Kidney (tissue), 14 donors: ENCODE results near the gene NAB2. TPM values are rescaled to one million over a fixed set of nuclear protein-coding genes. Genes with fewer than 3 reads are reported as not detected.
"Not testable (repeated sequence)": the region's sequence is repeated elsewhere in the genome, so short reads cannot be mapped to it uniquely, and the experiment has no call there.

Source experiments
- DNase-seq, 5 donors: peaks; one replicate each; pipeline ENCODE4 v3.0.0-alpha.2; 2013 to 2020
- FAIRE-seq: peaks from 2 replicates; lab custom pipeline; 2012; peaks lifted over from hg19 to GRCh38; lab: Jason Lieb, UNC
- H3K27ac ChIP-seq, 2 donors: one replicate each; pipeline ENCODE4 v1.7.0; 2013; ENCODE audit warnings: low read depth in 2 of 2, low read length in 2 of 2, inconsistent platforms in 1 of 2
- H3K27me3 ChIP-seq: one replicate; pipeline ENCODE4 v1.7.1; 2013; ENCODE audit warnings: low read length, inconsistent platforms; ENCODE audit not compliant: control insufficient read depth, insufficient read depth
- H3K36me3 ChIP-seq, 3 donors: one replicate each; pipeline versions ENCODE4 v1.7.0 to v1.7.1; 2013; ENCODE audit warnings: low read length in 3 of 3, control low read depth in 1 of 3, inconsistent platforms in 1 of 3; ENCODE audit not compliant: insufficient read depth in 3 of 3, control insufficient read depth in 2 of 3
- H3K4me1 ChIP-seq, 3 donors: one replicate each; pipeline versions ENCODE4 v1.7.0 to v1.7.1; 2013; ENCODE audit warnings: low read length in 3 of 3, inconsistent platforms in 1 of 3, low read depth in 1 of 3; ENCODE audit not compliant: control insufficient read depth in 2 of 3, insufficient read depth in 2 of 3
- H3K4me3 ChIP-seq, 3 donors: one replicate each; pipeline versions ENCODE4 v1.7.0 to v1.8.1; 2013; ENCODE audit warnings: low read length in 3 of 3, control low read depth in 1 of 3, inconsistent platforms in 1 of 3
- H3K9ac ChIP-seq, 3 donors: one replicate each; pipeline versions ENCODE4 v1.7.0 to v1.7.1; 2013; ENCODE audit warnings: low read length in 3 of 3, control low read depth in 1 of 3, inconsistent platforms in 1 of 3
- H3K9me3 ChIP-seq, 3 donors: one replicate each; pipeline versions ENCODE4 v1.7.0 to v1.7.1; 2013; ENCODE audit warnings: low read length in 3 of 3, control low read depth in 1 of 3, inconsistent platforms in 1 of 3; ENCODE audit not compliant: control insufficient read depth in 2 of 3, insufficient read depth in 1 of 3
- intact Hi-C: fragments of 100-400 bp; cut with DNase I; formaldehyde crosslinking; loops from one replicate; pipeline ENCODE4 v1.11.1; 2022
- polyA plus RNA-seq: library from polyadenylated mRNA; stranded (reverse); fragments of 350-450 nt; fragmentation: Illumina TruSeq; extraction: RNeasy Lipid Tissue Mini Kit (QIAGEN cat#74804); gene quantifications from one replicate; pipeline ENCODE4 v1.2.3, GENCODE V29; 2014; ENCODE audit warnings: low read depth, low replicate concordance; ENCODE audit not compliant: insufficient read depth
- total RNA-seq: library from RNA; stranded (reverse); fragmentation: NEBNext Ultra II Directional; extraction: Animal tissue kit (Norgen Biotek cat#: 25700); gene quantifications from one replicate; pipeline ENCODE4 v1.2.1, GENCODE V29; 2021
- TF ChIP-seq, protein P1 (sequence below): IDR thresholded peaks from 3 replicates; pipeline ENCODE4 v1.5.1; 2012; ENCODE audit warnings: mild to moderate bottlenecking, moderate library complexity, borderline replicate concordance; ENCODE audit not compliant: insufficient read depth; ENCODE audit errors: extremely low read depth
- donor health status: control.
- donor health status: control.
- donor health status: control.
- donor health status: control.
- donor health status: control.
- donor health status: DM: yes; HTN: yes; CAD: no.
- donor health status: Normal renal cell carcinoma (clear cell type).

The NAB2 gene
- total and polyA plus RNA-seq, 2 donors from 2014 or later, result 13.9 to 28.0 TPM

DNA sequence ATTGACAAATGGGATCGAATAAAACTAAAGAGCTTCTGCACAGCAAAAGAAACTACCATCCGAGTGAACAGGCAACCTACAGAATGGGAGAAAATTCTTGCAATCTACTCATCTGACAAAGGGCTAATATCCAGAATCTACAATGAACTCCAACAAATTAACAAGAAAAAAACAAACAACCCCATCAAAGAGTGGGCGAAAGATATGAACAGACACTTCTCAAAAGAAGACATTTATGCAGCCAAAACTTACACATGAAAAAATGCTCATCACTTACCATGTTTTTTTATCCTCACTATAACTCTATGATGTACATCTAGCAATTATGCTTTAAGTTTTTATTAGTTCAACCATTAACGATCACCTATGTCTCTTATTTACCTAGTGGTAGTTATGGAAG is 35.0 kb upstream of the NAB2 start:
- H3K36me3 ChIP-seq, H3K9ac ChIP-seq, DNase-seq, intact Hi-C loops, H3K27me3 ChIP-seq, H3K4me3 ChIP-seq, H3K27ac ChIP-seq, H3K4me1 ChIP-seq, FAIRE-seq, H3K9me3 ChIP-seq: not testable (repeated sequence)

GRCh38 chr12:57055824-57056223 is 33.1 kb upstream of the NAB2 start:
- Histone ChIP-seq H3K9ac (no peak overlapping the region), H3K27me3 (no peaks in the 10 kb centered on the region), H3K4me3 (no peak overlapping the region), H3K36me3 (peaks cover 0 to 8% (median 0%) of the 10 kb centered on the region in 3 donors), H3K9me3 (no peaks in the 10 kb centered on the region), H3K4me1 (no peaks in the 10 kb centered on the region), H3K27ac (no peak overlapping the region)
- intact Hi-C loops, result no loop called here
- no peak for DNase-seq
- FAIRE-seq, result no peak
- TF ChIP-seq, protein P1, sequence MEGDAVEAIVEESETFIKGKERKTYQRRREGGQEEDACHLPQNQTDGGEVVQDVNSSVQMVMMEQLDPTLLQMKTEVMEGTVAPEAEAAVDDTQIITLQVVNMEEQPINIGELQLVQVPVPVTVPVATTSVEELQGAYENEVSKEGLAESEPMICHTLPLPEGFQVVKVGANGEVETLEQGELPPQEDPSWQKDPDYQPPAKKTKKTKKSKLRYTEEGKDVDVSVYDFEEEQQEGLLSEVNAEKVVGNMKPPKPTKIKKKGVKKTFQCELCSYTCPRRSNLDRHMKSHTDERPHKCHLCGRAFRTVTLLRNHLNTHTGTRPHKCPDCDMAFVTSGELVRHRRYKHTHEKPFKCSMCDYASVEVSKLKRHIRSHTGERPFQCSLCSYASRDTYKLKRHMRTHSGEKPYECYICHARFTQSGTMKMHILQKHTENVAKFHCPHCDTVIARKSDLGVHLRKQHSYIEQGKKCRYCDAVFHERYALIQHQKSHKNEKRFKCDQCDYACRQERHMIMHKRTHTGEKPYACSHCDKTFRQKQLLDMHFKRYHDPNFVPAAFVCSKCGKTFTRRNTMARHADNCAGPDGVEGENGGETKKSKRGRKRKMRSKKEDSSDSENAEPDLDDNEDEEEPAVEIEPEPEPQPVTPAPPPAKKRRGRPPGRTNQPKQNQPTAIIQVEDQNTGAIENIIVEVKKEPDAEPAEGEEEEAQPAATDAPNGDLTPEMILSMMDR, result no peak

- peaks cover 0 to 8% (median 0%) of the 10 kb centered on the region in 3 donors for H3K36me3 ChIP-seq
Observed at GRCh38 chr12:57057067-57057751, 31.7 kb upstream of the NAB2 start.

GRCh38 chr12:57058454-57058853 is 30.5 kb upstream of the NAB2 start:
- no peaks in the 10 kb centered on the region for H3K27me3 ChIP-seq
- H3K9me3 ChIP-seq, result no peaks in the 10 kb centered on the region
- TF ChIP-seq, protein P1, result no peak
- H3K4me1 ChIP-seq, result no peaks in the 10 kb centered on the region
- intact Hi-C loops, result no loop called here
- H3K27ac ChIP-seq, result no peak overlapping the region
- no peak overlapping the region for H3K9ac ChIP-seq
- no peak overlapping the region for H3K4me3 ChIP-seq
- no peak for DNase-seq
- no peak for FAIRE-seq
- peaks cover 0 to 8% (median 0%) of the 10 kb centered on the region in 3 donors for H3K36me3 ChIP-seq

More at GRCh38 chr12:57057067-57057751, 31.7 kb upstream of the NAB2 start:
- DNase-seq (no peak), FAIRE-seq (no peak)
- Histone ChIP-seq H3K27ac (no peak overlapping the region), H3K4me3 (no peak overlapping the region), H3K27me3 (no peaks in the 10 kb centered on the region), H3K9ac (no peak overlapping the region), H3K4me1 (no peaks in the 10 kb centered on the region), H3K9me3 (no peaks in the 10 kb centered on the region)
- TF ChIP-seq, protein P1, result no peak
- intact Hi-C loops, result no loop called here
